ENCODE measurements around the gene RHD.
A peak's percentile ranks its signal among the peaks of the same experiment; 100 is the strongest.

GRCh38 chr1:25338188-25338981, 66.1 kb downstream of the RHD start, which contains the start of gene TMEM50A:
- TF ChIP-seq, protein P1, sequence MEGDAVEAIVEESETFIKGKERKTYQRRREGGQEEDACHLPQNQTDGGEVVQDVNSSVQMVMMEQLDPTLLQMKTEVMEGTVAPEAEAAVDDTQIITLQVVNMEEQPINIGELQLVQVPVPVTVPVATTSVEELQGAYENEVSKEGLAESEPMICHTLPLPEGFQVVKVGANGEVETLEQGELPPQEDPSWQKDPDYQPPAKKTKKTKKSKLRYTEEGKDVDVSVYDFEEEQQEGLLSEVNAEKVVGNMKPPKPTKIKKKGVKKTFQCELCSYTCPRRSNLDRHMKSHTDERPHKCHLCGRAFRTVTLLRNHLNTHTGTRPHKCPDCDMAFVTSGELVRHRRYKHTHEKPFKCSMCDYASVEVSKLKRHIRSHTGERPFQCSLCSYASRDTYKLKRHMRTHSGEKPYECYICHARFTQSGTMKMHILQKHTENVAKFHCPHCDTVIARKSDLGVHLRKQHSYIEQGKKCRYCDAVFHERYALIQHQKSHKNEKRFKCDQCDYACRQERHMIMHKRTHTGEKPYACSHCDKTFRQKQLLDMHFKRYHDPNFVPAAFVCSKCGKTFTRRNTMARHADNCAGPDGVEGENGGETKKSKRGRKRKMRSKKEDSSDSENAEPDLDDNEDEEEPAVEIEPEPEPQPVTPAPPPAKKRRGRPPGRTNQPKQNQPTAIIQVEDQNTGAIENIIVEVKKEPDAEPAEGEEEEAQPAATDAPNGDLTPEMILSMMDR (conservative IDR thresholded peaks at IDR 0.05; ENCODE audit: low read depth in 2 of 2) = no peak
- TF ChIP-seq REST (IDR thresholded peaks at IDR 0.05; ENCODE audit: unreplicated experiment) (no peak), CREB1 (CRISPR knock-in tag; IDR thresholded peaks at IDR 0.05; ENCODE audit: low read depth) (no peak), EZH2phosphoT487 (IDR thresholded peaks at IDR 0.05; ENCODE audit: unreplicated experiment) (no peak), POLR2AphosphoS5 (IDR thresholded peaks at IDR 0.05; ENCODE audit: low read depth) (peak; percentile 83), EZH2 (IDR thresholded peaks at IDR 0.05; ENCODE audit: low read depth, unreplicated experiment) (no peak)
- TF ChIP-seq, protein P2, sequence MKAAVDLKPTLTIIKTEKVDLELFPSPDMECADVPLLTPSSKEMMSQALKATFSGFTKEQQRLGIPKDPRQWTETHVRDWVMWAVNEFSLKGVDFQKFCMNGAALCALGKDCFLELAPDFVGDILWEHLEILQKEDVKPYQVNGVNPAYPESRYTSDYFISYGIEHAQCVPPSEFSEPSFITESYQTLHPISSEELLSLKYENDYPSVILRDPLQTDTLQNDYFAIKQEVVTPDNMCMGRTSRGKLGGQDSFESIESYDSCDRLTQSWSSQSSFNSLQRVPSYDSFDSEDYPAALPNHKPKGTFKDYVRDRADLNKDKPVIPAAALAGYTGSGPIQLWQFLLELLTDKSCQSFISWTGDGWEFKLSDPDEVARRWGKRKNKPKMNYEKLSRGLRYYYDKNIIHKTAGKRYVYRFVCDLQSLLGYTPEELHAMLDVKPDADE (IDR thresholded peaks at IDR 0.05) = no peak

Measured in GM23338 (cell line).